Endothelial cell of umbilical vein (primary cell): ENCODE measurements around the gene RCVRN. TPM values are rescaled to one million over a fixed set of nuclear protein-coding genes. Genes with fewer than 3 reads are reported as not detected.

Source experiments
- BruUV-seq: library from RNA; stranded (reverse); fragments of 400-500 nt; replicated peaks from 2 replicates; lab custom pipeline; 2021; lab: Mats Ljungman, UMichigan
- CTCF ChIA-PET: fragments of 300-600, 350-600 bp; sonication (Branson Sonifier 250); formaldehyde crosslinking; loops from one replicate; lab custom pipeline; 2021; ENCODE audit warnings: antibody characterized with exemption, inconsistent platforms; lab: Charles Lee
- POLR2A ChIA-PET: fragments of 300-600, 350-600 bp; sonication (Branson Sonifier 250); formaldehyde crosslinking; loops from one replicate; lab custom pipeline; 2021; ENCODE audit warnings: antibody characterized with exemption, inconsistent platforms; lab: Charles Lee
- DNase-seq: peaks from one replicate; pipeline ENCODE4 v3.0.0-alpha.2; 2011; ENCODE audit warnings: low read depth, low spot score
- FAIRE-seq: peaks from 2 replicates; lab custom pipeline; 2011; peaks lifted over from hg19 to GRCh38; lab: Jason Lieb, UNC
- H2AFZ ChIP-seq: 2 replicates; pipeline ENCODE4 v1.6.0; 2012; ENCODE audit warnings: low read depth, low read length, control low read depth, inconsistent platforms
- H3K27ac ChIP-seq: 2 replicates; pipeline ENCODE4 v1.5.1; 2011; ENCODE audit warnings: low read depth, mild to moderate bottlenecking, control low read depth, low read length, moderate library complexity; ENCODE audit not compliant: insufficient read depth
- H3K27me3 ChIP-seq, 2 experiments: 2 replicates each; pipeline versions ENCODE4 v1.6.0 to v1.6.1; 2011; ENCODE audit warnings: low read length in 2 of 2, mixed read lengths in 1 of 2; ENCODE audit not compliant: control insufficient read depth in 2 of 2, insufficient read depth in 2 of 2
- H3K36me3 ChIP-seq, 2 experiments: 2 replicates in 1 of 2; 3 replicates in 1 of 2; pipeline ENCODE4 v1.5.1; 2011; ENCODE audit warnings: low read length in 2 of 2, mild to moderate bottlenecking in 1 of 2, moderate library complexity in 1 of 2; ENCODE audit not compliant: control insufficient read depth in 2 of 2, insufficient read depth in 2 of 2; ENCODE audit errors: extremely low read depth in 1 of 2
- H3K4me1 ChIP-seq: 3 replicates; pipeline ENCODE4 v1.5.1; 2011; ENCODE audit warnings: mild to moderate bottlenecking, low read length; ENCODE audit not compliant: control insufficient read depth, insufficient read depth; ENCODE audit errors: extremely low read depth
- H3K4me2 ChIP-seq: 2 replicates; pipeline ENCODE4 v1.6.1; 2011; ENCODE audit warnings: low read length, control low read depth, mixed read lengths; ENCODE audit not compliant: insufficient read depth
- H3K4me3 ChIP-seq, 3 experiments: fragments of 200-600 bp in 1 of 3; sonication (generic), shearing (Covaris generic) in 1 of 3; replicated peaks in 1 of 3; 2 replicates each; pipeline ENCODE4 v1.5.1; 2011 to 2016; ENCODE audit warnings: control low read depth in 3 of 3, low read length in 3 of 3, mild to moderate bottlenecking in 2 of 3, inconsistent platforms in 1 of 3, low read depth in 1 of 3, moderate library complexity in 1 of 3; ENCODE audit not compliant: insufficient read depth in 1 of 3
- H3K79me2 ChIP-seq: 2 replicates; pipeline ENCODE4 v1.6.0; 2012; ENCODE audit warnings: low read length, inconsistent platforms; ENCODE audit not compliant: control insufficient read depth, insufficient read depth
- H3K9ac ChIP-seq: replicated peaks from 2 replicates; pipeline ENCODE3; 2011; ENCODE audit warnings: low read length, control low read depth; ENCODE audit not compliant: insufficient read depth; ENCODE audit errors: extremely low read depth
- H3K9me1 ChIP-seq: replicated peaks from 3 replicates; pipeline ENCODE4 v1.6.0; 2011; ENCODE audit warnings: mild to moderate bottlenecking, low read length; ENCODE audit not compliant: control insufficient read depth, insufficient read depth; ENCODE audit errors: extremely low read depth
- H3K9me3 ChIP-seq: replicated peaks from 2 replicates; pipeline ENCODE4 v1.5.1; 2012; ENCODE audit warnings: low read length, inconsistent platforms; ENCODE audit not compliant: control insufficient read depth, insufficient read depth
- H4K20me1 ChIP-seq: replicated peaks from 2 replicates; pipeline ENCODE3; 2011; ENCODE audit warnings: mild to moderate bottlenecking, low read length; ENCODE audit not compliant: control insufficient read depth, insufficient read depth; ENCODE audit errors: extremely low read depth
- CTCF ChIP-seq, 2 donors: IDR thresholded peaks; 1 replicate in 1 of 2; 2 replicates in 1 of 2; pipeline ENCODE4 v1.5.1; 2011; ENCODE audit warnings: low read length in 2 of 2, mild to moderate bottlenecking in 2 of 2, moderate library complexity in 2 of 2, control low read depth in 1 of 2, inconsistent platforms in 1 of 2, low read depth in 1 of 2; ENCODE audit not compliant: insufficient read depth in 1 of 2; ENCODE audit errors: extremely low read depth in 1 of 2
- EZH2 ChIP-seq: IDR thresholded peaks from 2 replicates; pipeline ENCODE4 v1.6.1; 2012; ENCODE audit warnings: borderline replicate concordance, low read depth, mild to moderate bottlenecking, moderate library complexity, low read length, inconsistent platforms; ENCODE audit not compliant: severe bottlenecking
- FOS ChIP-seq: IDR thresholded peaks from 2 replicates; pipeline ENCODE4 v1.6.1; 2011; ENCODE audit warnings: mild to moderate bottlenecking, low read length, moderate library complexity, borderline replicate concordance; ENCODE audit not compliant: insufficient read depth
- GATA2 ChIP-seq: IDR thresholded peaks from 2 replicates; pipeline ENCODE4 v1.7.0; 2011; ENCODE audit warnings: low read depth, mild to moderate bottlenecking, moderate library complexity, mixed read lengths, low read length; ENCODE audit not compliant: insufficient read length, insufficient read depth
- JUN ChIP-seq: IDR thresholded peaks from 2 replicates; pipeline ENCODE4 v1.6.1; 2011; ENCODE audit warnings: borderline replicate concordance, low read depth; ENCODE audit not compliant: insufficient read length, insufficient read depth
- MAX ChIP-seq: IDR thresholded peaks from 2 replicates; pipeline ENCODE4 v1.6.1; 2011; ENCODE audit not compliant: insufficient read depth, insufficient read length
- MYC ChIP-seq: IDR thresholded peaks from one replicate; pipeline ENCODE4 v1.6.1; 2011; ENCODE audit warnings: mild to moderate bottlenecking, low read depth, low read length
- POLR2A ChIP-seq: IDR thresholded peaks from 2 replicates; pipeline ENCODE4 v1.6.1; 2012; ENCODE audit warnings: low read depth, mild to moderate bottlenecking, control low read depth, low read length
- POLR2AphosphoS5 ChIP-seq: IDR thresholded peaks from 2 replicates; pipeline ENCODE4 v1.6.1; 2012; ENCODE audit warnings: low read depth, mild to moderate bottlenecking, control low read depth, low read length, moderate library complexity; ENCODE audit not compliant: insufficient read depth
- dilution Hi-C: fragments of 300-500 bp; cut with MboI; formaldehyde crosslinking; loops from one replicate; pipeline ENCODE4 v1.15.0; 2019; ENCODE audit warnings: low sequenced_read_pairs; ENCODE audit not compliant: extremely low pct_ligation_motif_present
- intact Hi-C: fragments of 100-400 bp; cut with micrococcal nuclease; formaldehyde crosslinking; loops from one replicate; pipeline ENCODE4 v1.10.0; 2022
- polyA plus RNA-seq, 4 experiments: library from polyadenylated mRNA; depleted of rRNA in 3 of 4; stranded (reverse) in 3 of 4; unstranded in 1 of 4; fragments of >200 nt; gene quantifications; 2 replicates each; pipeline versions ENCODE4 v1.2.1 to v1.2.3, GENCODE V29; 2011 to 2012; ENCODE audit warnings: missing spikeins in 1 of 4
- total RNA-seq: library from RNA; stranded (reverse); gene quantifications from 2 replicates; pipeline ENCODE4 v1.2.3, GENCODE V29; 2021

The RCVRN gene
- total and polyA plus RNA-seq, 2 donors (not counting 3 experiments of a cell fraction or from before 2014, with no cell fraction given): not detected

- H3K79me2 ChIP-seq: no peaks in the 10 kb centered on the region
Observed at GRCh38 chr17:9912121-9913099, 7.3 kb upstream of the RCVRN start.

More at GRCh38 chr17:9912121-9913099, 7.3 kb upstream of the RCVRN start:
- H3K4me3 ChIP-seq: no peak overlapping the region
- TF ChIP-seq MAX: no peak
- TF ChIP-seq GATA2: no peak
- TF ChIP-seq POLR2A: no peak
- TF ChIP-seq FOS: no peak
- TF ChIP-seq POLR2AphosphoS5: no peak
- no peak for TF ChIP-seq JUN
- TF ChIP-seq EZH2: no peak
- TF ChIP-seq MYC: no peak
- TF ChIP-seq CTCF (IDR thresholded peaks at IDR 0.05; ENCODE audit: extremely low read depth in 1 of 2, insufficient read depth in 1 of 2, low read depth in 1 of 2, low read length in 2 of 2): no peak
- no peak overlapping the region for H3K27ac ChIP-seq
- no peak overlapping the region for H3K4me2 ChIP-seq
- no TSS peak for BruUV-seq
- dilution Hi-C loops: no loop called here
- no peak for DNase-seq
- no peaks in the 10 kb centered on the region for H3K4me1 ChIP-seq
- no peaks in the 10 kb centered on the region for H3K27me3 ChIP-seq
- H2AFZ ChIP-seq: no peak overlapping the region
- ChIA-PET CTCF (interaction anchor here (0.6 kb wide), 1 partner anchor 12 kb away, joined by 3 read pairs; no protein-coding TSS in a partner anchor), POLR2A (no interaction called here)
- FAIRE-seq: no peak
- no peak overlapping the region for H3K9ac ChIP-seq
- H3K9me3 ChIP-seq: peaks cover 5% of the 10 kb centered on the region
- intact Hi-C loops: no loop called here
- H3K36me3 ChIP-seq: no peaks in the 10 kb centered on the region
- no peaks in the 10 kb centered on the region for H3K9me1 ChIP-seq
- no peaks in the 10 kb centered on the region for H4K20me1 ChIP-seq
